ENCODE data around the gene SRP68. TPM values are rescaled to one million over a fixed set of nuclear protein-coding genes. Genes with fewer than 3 reads are reported as not detected.
A peak's percentile ranks its signal among the peaks of the same experiment; 100 is the strongest.

SRP68 gene
- total and polyA plus RNA-seq, 9 of the 15 experiments (the other 6 are each of a cell fraction or from before 2014, with no cell fraction given): 29.4 to 92.6 (median 36.2) TPM

DNA sequence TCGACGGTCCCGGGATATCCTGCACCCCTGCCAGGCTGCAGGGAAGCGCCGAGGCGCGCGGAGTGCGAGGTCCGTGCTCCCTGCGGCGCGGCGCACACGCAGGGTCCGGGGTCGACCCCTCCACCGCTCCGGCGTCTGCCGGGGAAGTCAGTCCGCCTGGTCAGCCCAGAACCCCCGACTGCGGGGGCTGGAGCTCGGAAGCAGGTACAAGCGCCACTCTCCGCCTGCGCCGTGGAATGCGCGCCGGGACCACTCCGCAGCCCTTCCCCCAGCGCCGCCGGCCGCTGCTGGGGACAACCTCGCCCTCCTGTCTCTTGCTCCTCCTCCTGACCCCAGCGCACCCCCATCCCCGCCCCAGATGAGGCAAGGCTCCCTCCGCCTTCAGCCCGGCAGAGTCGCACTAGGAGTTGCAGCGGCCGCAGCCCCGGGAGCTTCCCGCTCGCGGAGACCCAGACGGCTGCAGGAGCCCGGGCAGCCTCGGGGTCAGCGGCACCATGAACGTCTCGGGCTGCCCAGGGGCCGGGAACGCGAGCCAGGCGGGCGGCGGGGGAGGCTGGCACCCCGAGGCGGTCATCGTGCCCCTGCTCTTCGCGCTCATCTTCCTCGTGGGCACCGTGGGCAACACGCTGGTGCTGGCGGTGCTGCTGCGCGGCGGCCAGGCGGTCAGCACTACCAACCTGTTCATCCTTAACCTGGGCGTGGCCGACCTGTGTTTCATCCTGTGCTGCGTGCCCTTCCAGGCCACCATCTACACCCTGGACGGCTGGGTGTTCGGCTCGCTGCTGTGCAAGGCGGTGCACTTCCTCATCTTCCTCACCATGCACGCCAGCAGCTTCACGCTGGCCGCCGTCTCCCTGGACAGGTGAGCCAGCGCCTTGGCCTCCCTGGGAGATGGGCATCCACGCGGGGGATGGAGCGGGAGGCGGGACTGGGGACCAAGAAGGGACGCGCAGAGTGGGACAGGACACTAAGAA, 2.4 kb upstream of the SRP68 start, which contains the start of gene GALR2:
Gene GALR2, plus strand, starts transcription at position 392 of the 974 bp plus-strand sequence. Its CDS starts 103 bp downstream, at position 495.
- Histone ChIP-seq H3K79me2 (ENCODE audit: control insufficient read depth, insufficient read depth, low read length) (peaks cover 34% of the 10 kb centered on the region), H3K9me3 (replicated peaks; ENCODE audit: control insufficient read depth, insufficient read depth, low read depth, low read length) (no peaks in the 10 kb centered on the region), H2AFZ (ENCODE audit: low read depth, low read length) (no peak within 1 kb of the TSS), H3K4me3 (no peak within 1 kb of the TSS), H3K9ac (ENCODE audit: insufficient read depth in 1 of 2, low read depth in 2 of 2, low read length in 2 of 2) (no peak within 1 kb of the TSS; a peak in 1 of 4 replicates), H4K20me1 (replicated peaks; ENCODE audit: control insufficient read depth, insufficient read depth, low read length) (peaks cover 13% of the 10 kb centered on the region; the same call in 1 of the 2 replicates), H3K4me1 (replicated peaks in 1 of 2; ENCODE audit: control insufficient read depth in 2 of 2, insufficient read depth in 2 of 2, low read length in 2 of 2) (peaks cover 5 to 51% of the 10 kb centered on the region in 2 experiments), H3K36me3 (ENCODE audit: control insufficient read depth, insufficient read depth, low read length) (peaks cover 11% of the 10 kb centered on the region; the same call in 2 of the 3 replicates), H3K4me2 (ENCODE audit: insufficient read depth, low read length) (no peak within 1 kb of the TSS), H3K9me1 (ENCODE audit: control insufficient read depth, insufficient read depth, low read length) (peaks cover 4% of the 10 kb centered on the region), H3K27me3 (ENCODE audit: control insufficient read depth in 2 of 2, insufficient read depth in 2 of 2, low read length in 2 of 2) (peaks cover 18 to 41% of the 10 kb centered on the region in 2 experiments; a peak in 4 of 5 replicates), H3K27ac (ENCODE audit: extremely low read depth, low read depth, low read length) (no peak within 1 kb of the TSS)
- FAIRE-seq: no peak
- BruUV-seq (replicated peaks): no TSS peak
- TF ChIP-seq, protein P1, sequence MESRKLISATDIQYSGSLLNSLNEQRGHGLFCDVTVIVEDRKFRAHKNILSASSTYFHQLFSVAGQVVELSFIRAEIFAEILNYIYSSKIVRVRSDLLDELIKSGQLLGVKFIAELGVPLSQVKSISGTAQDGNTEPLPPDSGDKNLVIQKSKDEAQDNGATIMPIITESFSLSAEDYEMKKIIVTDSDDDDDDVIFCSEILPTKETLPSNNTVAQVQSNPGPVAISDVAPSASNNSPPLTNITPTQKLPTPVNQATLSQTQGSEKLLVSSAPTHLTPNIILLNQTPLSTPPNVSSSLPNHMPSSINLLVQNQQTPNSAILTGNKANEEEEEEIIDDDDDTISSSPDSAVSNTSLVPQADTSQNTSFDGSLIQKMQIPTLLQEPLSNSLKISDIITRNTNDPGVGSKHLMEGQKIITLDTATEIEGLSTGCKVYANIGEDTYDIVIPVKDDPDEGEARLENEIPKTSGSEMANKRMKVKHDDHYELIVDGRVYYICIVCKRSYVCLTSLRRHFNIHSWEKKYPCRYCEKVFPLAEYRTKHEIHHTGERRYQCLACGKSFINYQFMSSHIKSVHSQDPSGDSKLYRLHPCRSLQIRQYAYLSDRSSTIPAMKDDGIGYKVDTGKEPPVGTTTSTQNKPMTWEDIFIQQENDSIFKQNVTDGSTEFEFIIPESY (CRISPR knock-in tag; IDR thresholded peaks at IDR 0.05): 0 out of 2 replicates have a peak, but pooled peaks have one; percentile 10
- TF ChIP-seq, protein P2, sequence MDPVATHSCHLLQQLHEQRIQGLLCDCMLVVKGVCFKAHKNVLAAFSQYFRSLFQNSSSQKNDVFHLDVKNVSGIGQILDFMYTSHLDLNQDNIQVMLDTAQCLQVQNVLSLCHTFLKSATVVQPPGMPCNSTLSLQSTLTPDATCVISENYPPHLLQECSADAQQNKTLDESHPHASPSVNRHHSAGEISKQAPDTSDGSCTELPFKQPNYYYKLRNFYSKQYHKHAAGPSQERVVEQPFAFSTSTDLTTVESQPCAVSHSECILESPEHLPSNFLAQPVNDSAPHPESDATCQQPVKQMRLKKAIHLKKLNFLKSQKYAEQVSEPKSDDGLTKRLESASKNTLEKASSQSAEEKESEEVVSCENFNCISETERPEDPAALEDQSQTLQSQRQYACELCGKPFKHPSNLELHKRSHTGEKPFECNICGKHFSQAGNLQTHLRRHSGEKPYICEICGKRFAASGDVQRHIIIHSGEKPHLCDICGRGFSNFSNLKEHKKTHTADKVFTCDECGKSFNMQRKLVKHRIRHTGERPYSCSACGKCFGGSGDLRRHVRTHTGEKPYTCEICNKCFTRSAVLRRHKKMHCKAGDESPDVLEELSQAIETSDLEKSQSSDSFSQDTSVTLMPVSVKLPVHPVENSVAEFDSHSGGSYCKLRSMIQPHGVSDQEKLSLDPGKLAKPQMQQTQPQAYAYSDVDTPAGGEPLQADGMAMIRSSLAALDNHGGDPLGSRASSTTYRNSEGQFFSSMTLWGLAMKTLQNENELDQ (CRISPR knock-in tag; IDR thresholded peaks at IDR 0.05; ENCODE audit: borderline replicate concordance): no peak
- ChIA-PET CTCF (ENCODE audit: low intra/inter-chr PET ratio) (no interaction called here), POLR2A (no interaction called here)
- in situ Hi-C loops (cut with MboI) (no loop called here), intact Hi-C loops (cut with micrococcal nuclease) (no loop called here)
- no peak for ATAC-seq
- 44% methylated on average over 47 of the region's 92 CpGs for WGBS (ENCODE audit: insufficient coverage, low coverage, missing lambda C conversion rate)
- peak in 1 of 4 experiments; percentile 35 for DNase-seq (ENCODE audit: extremely low read depth in 1 of 4, low spot score in 3 of 4)
